NT2/D1 (cell line): ENCODE results near the gene TRIM69.

Experiments
- YY1 ChIP-seq: IDR thresholded peaks from 2 replicates; pipeline ENCODE4 v1.6.1; 2011; ENCODE audit not compliant: insufficient read length, insufficient read depth
- ZNF274 ChIP-seq: IDR thresholded peaks from 2 replicates; pipeline ENCODE4 v1.6.1; 2011; ENCODE audit warnings: mild to moderate bottlenecking, low read depth, low read length

GRCh38 chr15:44790656-44791055 is 54.3 kb downstream of the TRIM69 start:
- TF ChIP-seq ZNF274 (no peak), YY1 (no peak)
